ENCODE results near the gene RSAD2. TPM values are rescaled to one million over a fixed set of nuclear protein-coding genes. Genes with fewer than 3 reads are reported as not detected.

RSAD2 gene
- total RNA-seq, 1 experiment from 2014 or later, result not detected

DNA sequence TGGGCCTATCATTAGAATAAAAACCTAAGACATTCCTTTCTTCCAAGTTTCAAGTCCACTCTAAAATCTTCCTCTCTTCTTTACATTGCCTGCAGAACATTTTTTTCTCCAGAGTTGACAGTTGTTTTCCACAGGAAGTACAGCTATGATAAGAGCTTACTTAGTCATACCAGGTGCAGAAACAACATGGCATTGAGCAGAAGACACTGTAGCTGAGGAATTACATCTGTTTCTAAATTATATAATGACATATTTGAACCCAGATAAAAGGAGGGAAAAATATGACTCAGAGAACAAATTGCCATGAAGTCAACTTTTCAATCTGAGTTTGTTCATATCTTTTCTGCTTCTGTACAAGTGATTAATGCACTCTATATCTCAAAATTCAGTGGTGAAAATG, 42.1 kb upstream of the RSAD2 start:
- no peaks in the 10 kb centered on the region for H3K79me2 ChIP-seq (ENCODE audit: low read depth)
- H3K27ac ChIP-seq, result no peak overlapping the region
- H3K36me3 ChIP-seq (ENCODE audit: low read depth), result no peaks in the 10 kb centered on the region
- H3K27me3 ChIP-seq (ENCODE audit: insufficient read depth, low read depth), result no peaks in the 10 kb centered on the region
- intact Hi-C loops (cut with micrococcal nuclease; ENCODE audit: unreplicated experiment), result no loop called here
- no peak overlapping the region for H3K4me3 ChIP-seq
- CTCF ChIA-PET, result no interaction called here
- no peaks in the 10 kb centered on the region for H3K9me2 ChIP-seq (ENCODE audit: insufficient read depth)
- TF ChIP-seq EZH2 (IDR thresholded peaks at IDR 0.05; ENCODE audit: low read depth), result no peak
- TF ChIP-seq, protein P1, sequence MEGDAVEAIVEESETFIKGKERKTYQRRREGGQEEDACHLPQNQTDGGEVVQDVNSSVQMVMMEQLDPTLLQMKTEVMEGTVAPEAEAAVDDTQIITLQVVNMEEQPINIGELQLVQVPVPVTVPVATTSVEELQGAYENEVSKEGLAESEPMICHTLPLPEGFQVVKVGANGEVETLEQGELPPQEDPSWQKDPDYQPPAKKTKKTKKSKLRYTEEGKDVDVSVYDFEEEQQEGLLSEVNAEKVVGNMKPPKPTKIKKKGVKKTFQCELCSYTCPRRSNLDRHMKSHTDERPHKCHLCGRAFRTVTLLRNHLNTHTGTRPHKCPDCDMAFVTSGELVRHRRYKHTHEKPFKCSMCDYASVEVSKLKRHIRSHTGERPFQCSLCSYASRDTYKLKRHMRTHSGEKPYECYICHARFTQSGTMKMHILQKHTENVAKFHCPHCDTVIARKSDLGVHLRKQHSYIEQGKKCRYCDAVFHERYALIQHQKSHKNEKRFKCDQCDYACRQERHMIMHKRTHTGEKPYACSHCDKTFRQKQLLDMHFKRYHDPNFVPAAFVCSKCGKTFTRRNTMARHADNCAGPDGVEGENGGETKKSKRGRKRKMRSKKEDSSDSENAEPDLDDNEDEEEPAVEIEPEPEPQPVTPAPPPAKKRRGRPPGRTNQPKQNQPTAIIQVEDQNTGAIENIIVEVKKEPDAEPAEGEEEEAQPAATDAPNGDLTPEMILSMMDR (conservative IDR thresholded peaks at IDR 0.05), result no peak
- BruUV-seq (replicated peaks), result no TSS peak
- H4K20me1 ChIP-seq (ENCODE audit: insufficient read depth), result no peaks in the 10 kb centered on the region
- H2AFZ ChIP-seq, result no peak overlapping the region
- H3K4me1 ChIP-seq (replicated peaks; ENCODE audit: insufficient read depth), result no peaks in the 10 kb centered on the region
- no peak for DNase-seq
- POLR2A ChIA-PET (ENCODE audit: unreplicated experiment), result no interaction called here
- H3K4me2 ChIP-seq, result no peak overlapping the region
- H3F3A ChIP-seq (ENCODE audit: insufficient read depth, low read depth), result no peaks in the 10 kb centered on the region
- H3K9me3 ChIP-seq (ENCODE audit: insufficient read depth, low read depth), result no peaks in the 10 kb centered on the region

DNA sequence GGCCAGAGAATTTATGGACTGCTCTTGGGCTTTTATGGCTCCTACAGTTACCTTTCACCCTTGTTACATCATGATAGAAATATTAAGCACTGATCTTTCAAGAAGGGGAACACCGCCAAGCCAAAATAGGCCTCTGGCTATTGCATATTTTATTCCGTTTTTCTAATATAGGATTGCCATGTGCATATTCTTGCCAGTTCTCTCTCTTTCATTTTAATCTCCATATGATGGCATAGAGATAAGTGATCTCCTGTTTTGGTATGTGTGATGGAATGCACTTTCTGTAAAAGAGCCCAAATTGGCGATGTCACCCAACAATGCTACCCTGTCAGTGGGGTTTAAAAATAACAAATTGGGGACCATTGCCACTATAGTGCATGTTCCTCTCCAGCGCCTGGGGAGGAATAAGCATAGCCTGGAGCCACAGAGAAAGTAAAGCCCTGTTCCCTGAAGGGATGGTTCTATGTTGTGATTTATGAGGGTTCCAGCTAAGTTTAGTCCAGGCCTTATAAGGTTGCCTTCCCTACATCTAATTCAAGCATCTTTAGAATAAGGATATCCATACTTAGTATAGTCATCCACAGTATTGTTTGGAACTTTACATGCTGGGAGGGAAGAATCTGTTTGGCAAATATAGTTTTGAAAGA, 38.8 kb upstream of the RSAD2 start:
- H3F3A ChIP-seq (ENCODE audit: insufficient read depth, low read depth), result no peaks in the 10 kb centered on the region
- no peaks in the 10 kb centered on the region for H3K36me3 ChIP-seq (ENCODE audit: low read depth)
- H3K79me2 ChIP-seq (ENCODE audit: low read depth), result no peaks in the 10 kb centered on the region
- no peaks in the 10 kb centered on the region for H3K27me3 ChIP-seq (ENCODE audit: insufficient read depth, low read depth)
- no peak for TF ChIP-seq EZH2 (IDR thresholded peaks at IDR 0.05; ENCODE audit: low read depth)
- TF ChIP-seq, protein P1 (conservative IDR thresholded peaks at IDR 0.05), result no peak
- H3K4me3 ChIP-seq, result no peak overlapping the region
- H3K9me2 ChIP-seq (ENCODE audit: insufficient read depth), result no peaks in the 10 kb centered on the region
- H3K9me3 ChIP-seq (ENCODE audit: insufficient read depth, low read depth), result peaks cover 3% of the 10 kb centered on the region; the same call in 1 of the 2 replicates
- no peak overlapping the region for H3K4me2 ChIP-seq
- no peak overlapping the region for H2AFZ ChIP-seq
- H4K20me1 ChIP-seq (ENCODE audit: insufficient read depth), result no peaks in the 10 kb centered on the region
- ChIA-PET CTCF (no interaction called here), POLR2A (ENCODE audit: unreplicated experiment) (no interaction called here)
- H3K27ac ChIP-seq, result no peak overlapping the region
- intact Hi-C loops (cut with micrococcal nuclease; ENCODE audit: unreplicated experiment), result no loop called here
- no TSS peak for BruUV-seq (replicated peaks)
- no peaks in the 10 kb centered on the region for H3K4me1 ChIP-seq (replicated peaks; ENCODE audit: insufficient read depth)
- DNase-seq, result no peak

DNA sequence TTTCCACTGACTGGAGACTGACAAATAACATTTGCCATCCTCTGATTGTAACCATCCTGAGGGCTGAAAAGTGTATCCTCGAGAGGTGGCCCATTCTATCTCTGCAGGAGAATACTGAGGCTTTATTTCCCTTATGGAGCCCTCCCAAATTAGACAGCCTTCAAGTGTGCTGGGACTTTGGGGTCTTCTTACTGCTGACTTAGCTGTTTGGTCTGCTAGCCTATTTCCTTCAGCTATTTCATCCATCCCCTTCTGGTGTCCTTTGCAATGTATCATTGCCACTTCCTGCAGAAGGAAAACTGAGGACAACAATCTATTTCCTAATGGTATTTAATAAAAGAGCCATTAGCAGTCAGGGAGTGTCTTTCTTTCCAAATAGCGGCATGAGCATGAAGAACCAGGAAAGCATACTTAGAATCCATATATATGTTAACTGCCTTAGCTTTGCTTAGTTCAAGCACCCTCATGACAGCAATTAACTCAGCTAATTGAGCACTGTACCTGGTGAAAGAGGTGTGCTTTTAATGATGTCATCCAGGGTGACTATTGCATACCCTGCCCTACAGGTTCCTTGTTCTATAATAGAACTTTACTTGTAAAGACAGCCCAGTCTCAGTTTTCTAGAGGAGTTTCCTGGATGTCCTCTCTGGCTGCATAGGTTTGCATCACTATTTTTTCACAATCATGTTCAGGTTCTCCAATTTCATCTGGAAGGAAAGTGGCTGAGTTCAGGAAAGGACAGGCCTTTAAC, 35.9 kb upstream of the RSAD2 start:
- no peak overlapping the region for H3K4me3 ChIP-seq
- ChIA-PET POLR2A (ENCODE audit: unreplicated experiment) (no interaction called here), CTCF (no interaction called here)
- H3K9me3 ChIP-seq (ENCODE audit: insufficient read depth, low read depth), result peaks cover 28% of the 10 kb centered on the region
- H2AFZ ChIP-seq, result no peak overlapping the region
- H3K4me2 ChIP-seq, result no peak overlapping the region
- no peaks in the 10 kb centered on the region for H3K27me3 ChIP-seq (ENCODE audit: insufficient read depth, low read depth)
- H3K4me1 ChIP-seq (replicated peaks; ENCODE audit: insufficient read depth), result no peaks in the 10 kb centered on the region
- H3K9me2 ChIP-seq (ENCODE audit: insufficient read depth), result no peaks in the 10 kb centered on the region
- intact Hi-C loops (cut with micrococcal nuclease; ENCODE audit: unreplicated experiment), result no loop called here
- DNase-seq, result no peak
- H4K20me1 ChIP-seq (ENCODE audit: insufficient read depth), result no peaks in the 10 kb centered on the region
- no peaks in the 10 kb centered on the region for H3K79me2 ChIP-seq (ENCODE audit: low read depth)
- TF ChIP-seq, protein P1 (conservative IDR thresholded peaks at IDR 0.05), result no peak
- TF ChIP-seq EZH2 (IDR thresholded peaks at IDR 0.05; ENCODE audit: low read depth), result no peak
- no peaks in the 10 kb centered on the region for H3K36me3 ChIP-seq (ENCODE audit: low read depth)
- no TSS peak for BruUV-seq (replicated peaks)
- H3K27ac ChIP-seq, result no peak overlapping the region
- H3F3A ChIP-seq (ENCODE audit: insufficient read depth, low read depth), result no peaks in the 10 kb centered on the region

Measured in PC-9 (cell line).